A673 (cell line): ENCODE measurements around the gene LMBR1. TPM values are rescaled to one million over a fixed set of nuclear protein-coding genes. Genes with fewer than 3 reads are reported as not detected.

Experiments
- BruUV-seq: library from RNA; stranded (reverse); fragments of 400-500 nt; replicated peaks from 2 replicates; lab custom pipeline; 2021; lab: Mats Ljungman, UMichigan
- CTCF ChIA-PET: fragments of 300-600 bp; sonication (Branson Sonifier 250); formaldehyde crosslinking; loops from one replicate; lab custom pipeline; 2022; ENCODE audit warnings: antibody characterized with exemption; lab: Charles Lee
- POLR2A ChIA-PET: fragments of 300-600 bp; sonication (Branson Sonifier 250); formaldehyde crosslinking; loops from one replicate; lab custom pipeline; 2022; ENCODE audit warnings: antibody characterized with exemption; ENCODE audit not compliant: low non-redundant PET; lab: Charles Lee
- DNase-seq: peaks from one replicate; pipeline ENCODE4 v3.0.0-alpha.2; 2015; ENCODE audit warnings: low spot score
- H3K27ac ChIP-seq: fragments of 200-600 bp; sonication (generic); 2 replicates; pipeline ENCODE4 v1.5.1; 2016; ENCODE audit warnings: mixed run types, low read depth, mild to moderate bottlenecking, mixed read lengths, antibody characterized with exemption, low read length; ENCODE audit not compliant: poor library complexity, severe bottlenecking
- H3K27me3 ChIP-seq: fragments of 200-600 bp; sonication (generic); replicated peaks from 2 replicates; pipeline ENCODE4 v1.6.1; 2017; ENCODE audit warnings: mixed run types, low read depth, mild to moderate bottlenecking, mixed read lengths, antibody characterized with exemption, low read length; ENCODE audit not compliant: insufficient read depth, poor library complexity
- H3K36me3 ChIP-seq: fragments of 200-600 bp; sonication (generic); 2 replicates; pipeline ENCODE4 v1.6.1; 2016; ENCODE audit warnings: mixed run types, mild to moderate bottlenecking, mixed read lengths, antibody characterized with exemption, low read length; ENCODE audit not compliant: insufficient read depth, poor library complexity, severe bottlenecking
- H3K4me1 ChIP-seq: fragments of 200-600 bp; sonication (generic); 2 replicates; pipeline ENCODE4 v1.6.1; 2017; ENCODE audit warnings: mixed run types, mild to moderate bottlenecking, mixed read lengths, antibody characterized with exemption, low read length; ENCODE audit not compliant: insufficient read depth, poor library complexity, severe bottlenecking
- H3K4me3 ChIP-seq: fragments of 200-600 bp; sonication (generic); 2 replicates; pipeline ENCODE4 v1.5.1; 2016; ENCODE audit warnings: low read depth, mixed run types, mild to moderate bottlenecking, mixed read lengths, low read length; ENCODE audit not compliant: poor library complexity, severe bottlenecking
- H3K9me3 ChIP-seq: fragments of 200-600 bp; sonication (generic); 2 replicates; pipeline ENCODE4 v1.6.1; 2016; ENCODE audit warnings: mixed run types, low read depth, mild to moderate bottlenecking, mixed read lengths, antibody characterized with exemption, low read length; ENCODE audit not compliant: poor library complexity, severe bottlenecking
- CTCF ChIP-seq: fragments of 300-800, 200-600 bp; sonication (generic); conservative IDR thresholded peaks from 2 replicates; pipeline ENCODE4 v1.5.1; 2017; ENCODE audit warnings: low read depth, mild to moderate bottlenecking, antibody characterized with exemption, low read length, moderate library complexity, mixed read lengths
- EZH2 ChIP-seq: fragments of 200-600 bp; sonication (generic); IDR thresholded peaks from 2 replicates; pipeline ENCODE4 v1.6.1; 2017; ENCODE audit warnings: borderline replicate concordance, low read depth, mild to moderate bottlenecking, mixed read lengths, antibody characterized with exemption, low read length; ENCODE audit not compliant: poor library complexity, severe bottlenecking
- intact Hi-C: fragments of 100-400 bp; cut with micrococcal nuclease; formaldehyde crosslinking; loops from one replicate; pipeline ENCODE4 v1.10.0; 2022; ENCODE audit not compliant: unreplicated experiment
- total RNA-seq: library from RNA; stranded (reverse); gene quantifications from 2 replicates; pipeline ENCODE4 v1.2.3, GENCODE V29; 2021

LMBR1 gene
- total RNA-seq, 1 experiment from 2014 or later = 50.7 TPM

- intact Hi-C loops = no loop called here
Observed at GRCh38 chr7:156759143-156759542, 133.8 kb downstream of the LMBR1 start.

DNA sequence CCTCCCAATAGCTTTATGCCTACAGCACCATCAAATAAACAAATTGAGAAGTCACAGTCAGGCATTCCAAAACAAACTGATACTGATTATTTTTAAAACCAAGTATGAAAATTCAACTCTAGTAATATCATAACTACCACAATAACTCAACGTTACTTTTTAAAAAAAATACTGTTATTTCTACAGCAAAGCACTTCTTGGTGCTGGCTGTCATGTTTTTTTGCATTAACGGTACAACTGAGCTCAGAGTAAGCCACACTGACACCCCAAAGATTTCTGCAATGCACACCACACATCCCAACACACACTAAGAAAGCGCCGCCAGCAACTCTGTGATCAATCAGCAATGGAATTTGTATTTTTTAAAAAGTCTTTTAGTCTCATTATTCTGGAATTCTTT lies 138.8 kb downstream of the LMBR1 start:
- POLR2A ChIA-PET = interaction anchor here (0.5 kb wide), 1 partner anchor 365 kb away, joined by 6 read pairs; no protein-coding TSS in a partner anchor
- H3K27me3 ChIP-seq = no peaks in the 10 kb centered on the region
- no peaks in the 10 kb centered on the region for H3K36me3 ChIP-seq
- no peak for TF ChIP-seq EZH2
- no peak for TF ChIP-seq CTCF
- CTCF ChIA-PET = no interaction called here
- no peaks in the 10 kb centered on the region for H3K4me1 ChIP-seq
- no TSS peak for BruUV-seq
- no peak overlapping the region for H3K27ac ChIP-seq
- DNase-seq = no peak
- H3K4me3 ChIP-seq = no peak overlapping the region
- no peaks in the 10 kb centered on the region for H3K9me3 ChIP-seq
- intact Hi-C loops = no loop called here

More at GRCh38 chr7:156759143-156759542, 133.8 kb downstream of the LMBR1 start:
- BruUV-seq = no TSS peak
- Histone ChIP-seq H3K4me1 (no peaks in the 10 kb centered on the region), H3K36me3 (no peaks in the 10 kb centered on the region), H3K27ac (no peak overlapping the region), H3K9me3 (peaks cover 6% of the 10 kb centered on the region), H3K27me3 (no peaks in the 10 kb centered on the region), H3K4me3 (no peak overlapping the region)
- TF ChIP-seq EZH2 (no peak), CTCF (no peak)
- ChIA-PET POLR2A (no interaction called here), CTCF (no interaction called here)
- DNase-seq = no peak

DNA sequence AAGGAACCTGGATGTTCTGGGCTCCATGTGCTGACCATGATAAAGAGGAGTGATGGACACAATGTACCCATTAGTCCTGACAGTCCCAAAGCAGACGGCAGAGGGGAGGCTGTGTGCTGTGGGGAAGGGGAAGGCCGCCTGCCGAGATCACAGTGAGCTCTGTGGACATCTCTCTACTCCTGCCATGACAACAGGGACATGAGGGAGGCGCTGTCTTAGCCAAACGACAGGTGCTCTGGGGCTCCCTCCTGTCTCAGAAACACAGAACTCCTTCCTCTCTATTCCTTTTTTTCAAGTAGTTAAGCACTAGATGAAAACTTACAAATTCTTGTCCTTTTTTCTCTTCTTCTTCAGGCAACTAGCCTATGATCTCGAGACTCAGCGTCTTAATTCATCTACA lies 139.4 kb downstream of the LMBR1 start:
- Histone ChIP-seq H3K27me3 (no peaks in the 10 kb centered on the region), H3K9me3 (no peaks in the 10 kb centered on the region), H3K27ac (no peak overlapping the region), H3K4me3 (no peak overlapping the region), H3K36me3 (no peaks in the 10 kb centered on the region), H3K4me1 (no peaks in the 10 kb centered on the region)
- BruUV-seq = no TSS peak
- intact Hi-C loops = no loop called here
- POLR2A ChIA-PET = no interaction called here
- CTCF ChIA-PET = no interaction called here
- DNase-seq = no peak
- TF ChIP-seq CTCF (no peak), EZH2 (no peak)
